Thoracic aorta (tissue), 2 donors: ENCODE measurements around the gene NLRP14. TPM values are rescaled to one million over a fixed set of nuclear protein-coding genes. Genes with fewer than 3 reads are reported as not detected.

Source experiments
- ATAC-seq: fragments of 150-250 bp; one replicate; pipeline ENCODE4 v1.8.0; 2017; ENCODE audit warnings: low read depth; ENCODE audit not compliant: insufficient number of reproducible peaks, low FRiP score
- DNase-seq: peaks from one replicate; pipeline ENCODE4 v3.0.0-alpha.2; 2020; ENCODE audit warnings: low spot score
- H3K27ac ChIP-seq, 2 donors: fragments of 200-600 bp; sonication (generic); 1 replicate in 1 of 2; 2 replicates in 1 of 2; pipeline ENCODE4 v1.5.1; 2016; ENCODE audit warnings: mild to moderate bottlenecking in 2 of 2, moderate library complexity in 2 of 2
- H3K27me3 ChIP-seq: fragments of 200-600 bp; sonication (generic); replicated peaks from 2 replicates; pipeline ENCODE4 v1.6.0; 2016; ENCODE audit warnings: mild to moderate bottlenecking; ENCODE audit not compliant: insufficient read depth
- H3K36me3 ChIP-seq: fragments of 200-600 bp; sonication (generic); one replicate; pipeline ENCODE4 v1.5.1; 2016
- H3K4me1 ChIP-seq, 2 donors: fragments of 200-600 bp; sonication (generic); 1 replicate in 1 of 2; 2 replicates in 1 of 2; pipeline versions ENCODE4 v1.5.1 to v1.6.0; 2016; ENCODE audit warnings: low read depth in 2 of 2, mild to moderate bottlenecking in 1 of 2; ENCODE audit not compliant: control insufficient read depth in 1 of 2
- H3K4me3 ChIP-seq: fragments of 200-600 bp; sonication (generic); 2 replicates; pipeline ENCODE4 v1.5.1; 2016; ENCODE audit warnings: mild to moderate bottlenecking
- H3K9me3 ChIP-seq: fragments of 200-600 bp; sonication (generic); 2 replicates; pipeline ENCODE4 v1.5.1; 2016
- total RNA-seq, 2 donors: library from RNA; depleted of rRNA; stranded (reverse); fragments of >200 nt; gene quantifications; one replicate each; pipeline versions ENCODE4 v1.1.0 to v1.2.3, GENCODE V29; 2016
- TF ChIP-seq, protein P1 (sequence below): fragments of 200-600 bp; sonication (generic); IDR thresholded peaks from one replicate; pipeline ENCODE4 v1.5.1; 2019; ENCODE audit warnings: antibody characterized with exemption

Gene NLRP14
- total RNA-seq, 2 donors from 2014 or later, result not detected

- ATAC-seq (no peak), DNase-seq (no peak)
- Histone ChIP-seq H3K36me3 (no peaks in the 10 kb centered on the region), H3K4me1 (no peaks in the 10 kb centered on the region), H3K4me3 (no peak overlapping the region), H3K27me3 (no peaks in the 10 kb centered on the region), H3K9me3 (no peaks in the 10 kb centered on the region), H3K27ac (no peak overlapping the region)
- TF ChIP-seq, protein P1, sequence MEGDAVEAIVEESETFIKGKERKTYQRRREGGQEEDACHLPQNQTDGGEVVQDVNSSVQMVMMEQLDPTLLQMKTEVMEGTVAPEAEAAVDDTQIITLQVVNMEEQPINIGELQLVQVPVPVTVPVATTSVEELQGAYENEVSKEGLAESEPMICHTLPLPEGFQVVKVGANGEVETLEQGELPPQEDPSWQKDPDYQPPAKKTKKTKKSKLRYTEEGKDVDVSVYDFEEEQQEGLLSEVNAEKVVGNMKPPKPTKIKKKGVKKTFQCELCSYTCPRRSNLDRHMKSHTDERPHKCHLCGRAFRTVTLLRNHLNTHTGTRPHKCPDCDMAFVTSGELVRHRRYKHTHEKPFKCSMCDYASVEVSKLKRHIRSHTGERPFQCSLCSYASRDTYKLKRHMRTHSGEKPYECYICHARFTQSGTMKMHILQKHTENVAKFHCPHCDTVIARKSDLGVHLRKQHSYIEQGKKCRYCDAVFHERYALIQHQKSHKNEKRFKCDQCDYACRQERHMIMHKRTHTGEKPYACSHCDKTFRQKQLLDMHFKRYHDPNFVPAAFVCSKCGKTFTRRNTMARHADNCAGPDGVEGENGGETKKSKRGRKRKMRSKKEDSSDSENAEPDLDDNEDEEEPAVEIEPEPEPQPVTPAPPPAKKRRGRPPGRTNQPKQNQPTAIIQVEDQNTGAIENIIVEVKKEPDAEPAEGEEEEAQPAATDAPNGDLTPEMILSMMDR, result no peak
These were observed 11.2 kb downstream of the NLRP14 start for GRCh38 chr11:7031471-7031871.

DNA sequence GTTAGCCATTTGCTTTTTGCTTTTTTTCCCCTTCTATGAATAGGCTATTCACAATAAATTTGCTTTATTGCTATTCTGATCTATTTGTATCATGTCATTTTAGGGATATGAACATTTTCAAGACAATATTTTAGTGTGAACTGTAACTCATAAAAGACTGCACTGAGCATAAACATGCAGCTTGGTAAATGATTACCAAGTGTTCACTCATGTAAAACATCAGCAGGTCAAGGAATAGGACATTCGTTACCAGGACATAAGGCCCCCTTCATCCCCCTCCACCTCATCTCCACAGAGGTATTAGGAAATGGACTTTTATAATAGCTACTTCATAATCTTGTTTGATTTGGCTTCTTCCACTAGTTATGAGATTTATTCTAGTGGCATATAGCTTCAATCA is 12.4 kb downstream of the NLRP14 start:
- Histone ChIP-seq H3K27me3 (no peaks in the 10 kb centered on the region), H3K36me3 (no peaks in the 10 kb centered on the region), H3K27ac (no peak overlapping the region), H3K9me3 (no peaks in the 10 kb centered on the region), H3K4me1 (no peaks in the 10 kb centered on the region), H3K4me3 (no peak overlapping the region)
- TF ChIP-seq, protein P1, result no peak
- ATAC-seq, result no peak
- no peak for DNase-seq

GRCh38 chr11:7034019-7034418 is 13.7 kb downstream of the NLRP14 start:
- H3K4me1 ChIP-seq, result no peaks in the 10 kb centered on the region
- no peaks in the 10 kb centered on the region for H3K9me3 ChIP-seq
- ATAC-seq (no peak), DNase-seq (no peak)
- H3K36me3 ChIP-seq, result no peaks in the 10 kb centered on the region
- TF ChIP-seq, protein P1, result no peak
- H3K4me3 ChIP-seq, result no peak overlapping the region
- no peak overlapping the region for H3K27ac ChIP-seq
- H3K27me3 ChIP-seq, result no peaks in the 10 kb centered on the region

DNA sequence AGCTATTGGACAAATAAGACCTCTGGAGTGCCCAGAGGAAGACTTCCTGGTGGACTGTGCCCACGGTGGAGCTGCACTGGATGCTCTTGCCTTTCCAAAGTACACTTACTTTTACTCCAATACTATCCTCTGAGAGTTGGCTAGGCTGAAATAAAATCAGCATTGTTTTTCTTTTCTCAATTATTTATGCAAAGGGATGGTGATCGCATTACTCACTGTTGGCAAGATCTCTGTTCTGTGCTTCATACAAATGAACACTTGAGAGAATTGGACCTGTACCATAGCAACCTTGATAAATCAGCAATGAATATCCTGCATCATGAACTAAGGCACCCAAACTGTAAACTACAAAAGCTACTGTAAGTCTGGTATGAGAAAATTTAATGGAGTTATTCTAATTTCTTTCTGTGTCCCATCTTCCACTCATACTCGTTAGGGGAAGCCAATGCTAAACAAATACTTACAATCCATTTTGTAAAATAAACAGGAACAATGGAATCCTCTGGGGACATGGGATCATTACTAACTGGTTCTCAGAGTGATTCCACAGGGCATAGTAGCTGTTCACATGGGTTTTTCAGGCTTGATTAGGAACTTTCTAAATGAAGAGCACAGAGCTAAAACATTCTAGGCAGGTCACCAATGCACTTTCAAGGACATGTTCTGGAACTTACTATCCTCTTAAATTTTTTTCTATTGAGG is 26.3 kb downstream of the NLRP14 start:
- H3K9me3 ChIP-seq, result no peaks in the 10 kb centered on the region
- ATAC-seq (no peak), DNase-seq (no peak)
- no peak overlapping the region for H3K4me3 ChIP-seq
- no peaks in the 10 kb centered on the region for H3K36me3 ChIP-seq
- H3K27me3 ChIP-seq, result no peaks in the 10 kb centered on the region
- no peak overlapping the region for H3K27ac ChIP-seq
- TF ChIP-seq, protein P1, result no peak
- H3K4me1 ChIP-seq, result no peaks in the 10 kb centered on the region

DNA sequence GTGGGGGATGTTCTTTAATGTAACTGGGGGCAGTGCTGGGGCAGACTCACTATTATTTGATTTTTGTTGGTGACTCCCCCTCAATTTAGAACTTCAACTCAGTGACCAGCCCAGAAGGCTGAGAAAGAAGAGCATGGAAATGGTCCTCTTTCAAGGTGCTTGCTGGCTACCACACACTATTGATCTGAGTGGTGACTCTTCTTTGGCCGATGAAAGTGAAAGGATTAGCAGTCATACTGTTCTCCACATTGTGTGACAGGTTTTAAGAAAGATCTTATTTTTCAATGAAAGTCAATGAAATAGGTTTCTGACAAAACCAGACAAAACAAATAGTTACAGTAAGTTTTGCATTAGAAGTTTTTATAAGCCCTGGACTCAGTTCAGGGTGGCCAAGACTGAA is 29.9 kb downstream of the NLRP14 start:
- no peak for DNase-seq
- Histone ChIP-seq H3K4me1 (no peaks in the 10 kb centered on the region), H3K27ac (no peak overlapping the region), H3K27me3 (no peaks in the 10 kb centered on the region), H3K36me3 (no peaks in the 10 kb centered on the region), H3K4me3 (no peak overlapping the region), H3K9me3 (no peaks in the 10 kb centered on the region)
- no peak for ATAC-seq
- TF ChIP-seq, protein P1, result no peak
